ENCODE data around the gene MYD88.

DNA sequence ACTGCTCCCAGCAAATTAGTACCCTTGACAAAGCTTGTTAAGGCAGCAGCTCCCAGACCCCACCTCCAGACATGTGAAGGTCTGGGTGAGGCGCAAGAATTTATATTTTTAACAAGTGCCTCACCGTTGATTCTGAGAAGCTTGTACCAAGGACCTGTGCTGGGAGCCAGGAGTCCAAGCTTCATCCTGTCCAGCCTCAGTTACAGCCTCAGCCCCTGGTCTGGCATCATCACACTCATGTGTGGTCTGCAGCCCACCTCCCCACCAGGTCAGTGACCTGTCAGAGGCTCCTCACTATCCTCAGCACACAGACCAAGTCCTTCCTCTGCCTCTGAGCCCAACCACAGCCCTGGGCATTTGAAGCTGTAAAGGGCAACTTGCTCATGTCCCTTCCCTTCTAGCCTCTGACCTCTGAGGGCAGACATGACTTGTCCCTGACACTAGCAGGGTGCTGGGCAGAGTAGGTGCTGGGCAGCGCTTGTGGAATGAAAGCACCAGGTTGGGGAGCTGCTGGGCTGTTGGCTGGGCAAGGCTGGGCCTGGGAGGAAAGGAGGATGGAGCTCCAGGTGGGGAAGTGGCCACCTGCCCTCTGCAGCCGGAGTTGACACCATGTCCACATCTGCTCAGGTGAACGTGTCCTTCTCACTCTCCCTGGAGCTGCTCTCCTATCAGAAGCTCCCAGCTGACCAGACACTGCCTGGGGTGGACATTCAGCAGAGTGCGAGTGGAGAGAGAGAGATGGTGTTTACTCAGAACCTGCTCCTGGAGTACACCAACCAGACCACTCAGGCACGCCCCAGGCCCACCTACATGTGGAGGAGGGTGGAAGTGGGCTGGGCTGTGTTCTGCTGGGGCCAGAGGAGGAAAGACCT is 18.4 kb upstream of the MYD88 start:
- TF ChIP-seq, protein P1, sequence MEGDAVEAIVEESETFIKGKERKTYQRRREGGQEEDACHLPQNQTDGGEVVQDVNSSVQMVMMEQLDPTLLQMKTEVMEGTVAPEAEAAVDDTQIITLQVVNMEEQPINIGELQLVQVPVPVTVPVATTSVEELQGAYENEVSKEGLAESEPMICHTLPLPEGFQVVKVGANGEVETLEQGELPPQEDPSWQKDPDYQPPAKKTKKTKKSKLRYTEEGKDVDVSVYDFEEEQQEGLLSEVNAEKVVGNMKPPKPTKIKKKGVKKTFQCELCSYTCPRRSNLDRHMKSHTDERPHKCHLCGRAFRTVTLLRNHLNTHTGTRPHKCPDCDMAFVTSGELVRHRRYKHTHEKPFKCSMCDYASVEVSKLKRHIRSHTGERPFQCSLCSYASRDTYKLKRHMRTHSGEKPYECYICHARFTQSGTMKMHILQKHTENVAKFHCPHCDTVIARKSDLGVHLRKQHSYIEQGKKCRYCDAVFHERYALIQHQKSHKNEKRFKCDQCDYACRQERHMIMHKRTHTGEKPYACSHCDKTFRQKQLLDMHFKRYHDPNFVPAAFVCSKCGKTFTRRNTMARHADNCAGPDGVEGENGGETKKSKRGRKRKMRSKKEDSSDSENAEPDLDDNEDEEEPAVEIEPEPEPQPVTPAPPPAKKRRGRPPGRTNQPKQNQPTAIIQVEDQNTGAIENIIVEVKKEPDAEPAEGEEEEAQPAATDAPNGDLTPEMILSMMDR (conservative IDR thresholded peaks at IDR 0.05 in 1 of 2, IDR thresholded peaks at IDR 0.05 in 1 of 2; ENCODE audit: extremely low read depth in 1 of 2, insufficient read depth in 1 of 2, low read depth in 1 of 2, low read length in 2 of 2): no peak
- TF ChIP-seq EZH2 (IDR thresholded peaks at IDR 0.05; ENCODE audit: borderline replicate concordance, low read length): no peak
